GM10847 (cell line): ENCODE measurements around the gene HOXA2.

Experiments
- POLR2A ChIP-seq: IDR thresholded peaks from 2 replicates; pipeline ENCODE4 v1.6.1; 2011; ENCODE audit not compliant: insufficient read length; ENCODE audit errors: extremely low read depth

HOXA2 gene

DNA sequence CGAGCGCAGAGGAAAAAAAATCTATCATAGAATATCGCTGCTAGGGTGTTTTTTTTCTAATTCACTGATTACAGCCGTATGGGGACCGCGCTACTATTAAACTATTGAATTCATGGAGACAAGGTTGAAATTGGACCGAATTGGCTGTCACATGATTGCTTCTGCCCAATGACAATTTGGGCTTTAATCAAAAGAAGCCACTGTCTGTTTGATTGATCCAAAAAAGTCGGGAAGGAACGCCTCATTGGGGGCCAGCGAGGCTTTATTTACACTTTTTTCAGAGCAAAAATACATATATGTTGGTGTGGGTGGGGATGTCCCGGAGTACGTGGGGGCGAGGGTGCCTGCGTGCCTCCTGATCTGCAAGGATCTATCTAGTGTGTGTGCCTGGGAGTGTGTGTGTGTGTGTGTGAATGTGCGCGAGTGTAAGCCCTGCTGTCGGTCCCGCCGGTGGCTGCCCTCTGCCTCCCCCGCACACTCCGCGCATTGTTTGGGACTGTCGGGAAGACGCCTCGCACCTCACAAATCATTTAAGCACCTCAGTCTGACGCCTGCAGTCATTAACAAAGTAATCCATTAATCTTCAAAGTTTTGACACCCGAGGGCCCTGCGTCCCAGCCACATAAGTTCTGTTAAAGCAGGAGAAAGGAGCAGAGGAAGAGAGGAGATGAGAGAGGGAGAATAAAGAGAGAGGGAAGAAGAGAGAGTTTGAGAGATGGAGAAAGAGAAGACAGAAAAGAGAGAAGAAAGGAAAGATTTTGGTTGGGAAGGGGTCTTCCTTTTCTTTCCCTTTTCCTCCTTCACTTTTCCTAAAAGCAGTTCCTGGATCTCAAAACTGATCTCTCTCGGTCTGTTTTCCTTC lies at the start of gene HOXA2:
HOXA2 (minus strand) TSS at position 103 of the 862 bp plus-strand sequence. CDS start 183 bp downstream, outside the sequence.
- TF ChIP-seq POLR2A: no peak

DNA sequence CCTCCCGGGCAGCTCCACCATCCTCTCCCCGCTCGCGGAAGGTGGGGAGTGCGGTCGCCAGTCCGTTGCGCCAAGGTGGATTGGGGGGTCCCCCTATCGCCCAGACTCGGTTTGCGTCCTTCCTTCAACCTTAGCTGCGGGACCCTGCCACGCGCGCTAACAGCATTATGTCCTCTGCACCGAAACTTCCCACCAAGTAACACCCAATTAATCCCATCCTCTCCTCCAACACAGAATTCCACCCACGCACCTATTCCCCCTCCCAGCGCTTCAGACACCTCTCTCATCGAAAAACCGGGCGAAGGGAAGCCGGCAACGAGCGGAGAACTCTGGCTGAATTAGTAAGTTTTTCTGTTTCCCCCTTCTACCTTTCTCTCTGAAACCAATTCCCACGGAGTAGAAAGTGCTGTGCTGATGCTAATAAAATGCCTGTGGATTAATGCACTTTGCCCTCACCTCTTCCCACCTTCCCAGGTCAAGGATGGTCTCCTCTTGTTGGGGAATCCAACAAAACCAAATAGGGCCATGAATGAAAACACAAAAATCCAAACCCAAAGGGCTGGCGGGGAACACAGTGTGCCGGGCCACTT lies 49.0 kb upstream of the HOXA2 start:
- no peak for TF ChIP-seq POLR2A

DNA sequence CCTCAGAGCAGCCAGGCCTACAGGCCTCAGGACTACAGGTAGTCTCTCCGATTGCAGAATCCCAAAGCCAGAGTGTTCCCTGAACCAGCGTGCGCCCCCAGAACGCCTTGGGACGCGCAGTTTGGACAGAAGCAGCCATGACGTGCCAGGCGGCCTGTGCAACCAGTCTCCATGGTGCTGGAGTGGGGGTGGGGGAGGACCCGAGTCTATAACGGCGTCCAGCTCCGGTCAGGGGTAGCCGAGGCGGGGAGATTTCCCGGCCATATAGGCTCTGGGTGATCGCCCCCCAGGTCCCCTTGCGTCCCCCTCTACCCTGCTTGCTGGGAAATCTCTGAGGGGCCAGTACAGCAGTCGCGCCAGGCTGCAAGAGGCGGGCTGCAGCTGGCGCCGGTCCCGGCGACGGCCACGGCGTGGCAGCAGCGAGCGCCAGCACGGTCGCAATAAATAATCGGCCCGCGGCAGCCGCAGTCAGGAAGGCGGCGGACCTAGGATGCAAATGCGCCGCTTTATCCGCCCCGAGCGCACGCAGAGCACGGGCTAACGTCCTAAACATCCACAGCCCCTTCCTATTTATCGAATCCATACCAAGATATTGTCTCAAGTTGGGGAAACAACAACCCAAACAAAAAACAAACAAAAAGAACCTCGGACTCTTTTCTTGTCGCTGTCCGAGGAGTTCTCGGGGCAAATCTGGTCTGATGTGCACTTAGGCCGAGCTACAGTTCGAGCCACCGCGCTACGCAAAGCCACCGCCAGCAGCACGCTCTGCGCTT lies 48.3 kb upstream of the HOXA2 start:
- TF ChIP-seq POLR2A: no peak

DNA sequence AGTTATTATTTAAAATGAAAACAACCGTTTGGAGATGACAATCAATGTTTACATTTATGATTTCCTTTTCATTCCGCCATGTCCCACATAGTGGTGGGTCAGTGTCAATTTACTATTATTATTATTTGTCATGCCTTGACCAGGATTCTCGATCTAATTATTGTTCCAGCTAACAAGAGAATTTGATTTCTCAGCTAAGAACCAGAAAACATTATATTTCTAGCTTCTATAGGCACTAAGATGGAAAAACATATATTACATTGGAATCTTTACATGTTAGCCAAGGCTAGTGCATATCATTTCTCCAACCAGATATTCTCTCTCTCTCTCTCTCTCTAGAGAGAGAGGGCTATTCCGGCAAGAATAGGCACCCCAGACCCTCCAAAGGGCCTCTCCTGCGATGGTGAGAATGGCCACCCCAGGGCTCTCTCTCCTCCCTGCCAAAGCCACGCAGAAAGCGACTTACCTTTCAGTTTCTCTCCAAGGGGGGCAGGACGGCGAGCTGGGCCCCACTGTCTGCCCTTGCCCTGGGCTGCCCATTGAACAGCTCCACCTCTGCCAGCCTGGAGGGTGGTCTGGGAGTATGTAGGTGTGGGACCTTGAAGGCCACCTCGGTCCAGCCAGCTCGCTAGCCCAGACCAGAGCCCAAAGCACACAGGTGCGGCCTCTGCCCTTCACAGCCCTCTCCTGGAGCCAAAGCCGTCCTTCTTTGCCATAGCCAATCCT lies 47.5 kb upstream of the HOXA2 start:
- TF ChIP-seq POLR2A: no peak

DNA sequence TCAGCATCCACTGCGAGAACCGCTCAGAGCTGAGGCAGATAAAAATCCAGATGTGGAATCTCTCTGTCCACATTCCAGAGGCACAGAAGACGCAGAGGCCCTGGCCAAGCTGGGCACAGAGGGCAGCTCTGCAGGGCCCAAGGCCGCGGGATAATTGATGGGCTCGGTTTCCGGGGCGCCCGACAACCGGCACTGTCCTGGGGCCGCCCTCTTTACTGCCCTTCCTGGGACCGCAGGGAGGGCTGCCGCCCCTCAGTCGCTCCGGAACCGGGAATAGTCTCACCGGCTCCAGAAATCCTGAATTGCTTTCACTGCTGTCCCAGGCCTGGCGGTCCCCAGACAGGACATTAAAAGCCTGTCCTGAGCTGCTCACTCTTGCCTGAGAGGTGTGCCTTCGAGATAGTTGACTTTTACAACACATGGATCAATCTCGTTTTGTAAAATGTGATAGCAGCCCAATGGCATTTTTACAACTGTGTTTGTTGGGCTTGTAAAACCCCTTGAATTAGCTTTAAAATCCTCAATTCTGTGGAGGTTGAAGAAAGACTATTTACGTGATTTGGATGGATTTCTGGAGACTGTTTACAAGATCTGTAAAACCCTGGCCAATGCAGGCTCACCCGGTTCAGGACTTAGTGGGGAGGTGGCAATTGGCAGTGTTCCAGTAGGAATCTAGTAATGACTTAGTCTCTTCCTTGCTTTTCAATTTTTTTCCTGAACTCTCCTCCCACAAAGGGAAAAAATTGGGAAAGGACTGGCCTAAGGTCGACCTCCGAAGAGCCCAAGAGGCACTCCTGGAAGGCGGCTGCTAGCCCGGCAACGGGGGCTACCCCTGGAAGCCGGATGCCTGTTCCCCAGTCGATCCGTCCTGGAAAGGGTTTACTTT lies 46.5 kb upstream of the HOXA2 start:
- no peak for TF ChIP-seq POLR2A

DNA sequence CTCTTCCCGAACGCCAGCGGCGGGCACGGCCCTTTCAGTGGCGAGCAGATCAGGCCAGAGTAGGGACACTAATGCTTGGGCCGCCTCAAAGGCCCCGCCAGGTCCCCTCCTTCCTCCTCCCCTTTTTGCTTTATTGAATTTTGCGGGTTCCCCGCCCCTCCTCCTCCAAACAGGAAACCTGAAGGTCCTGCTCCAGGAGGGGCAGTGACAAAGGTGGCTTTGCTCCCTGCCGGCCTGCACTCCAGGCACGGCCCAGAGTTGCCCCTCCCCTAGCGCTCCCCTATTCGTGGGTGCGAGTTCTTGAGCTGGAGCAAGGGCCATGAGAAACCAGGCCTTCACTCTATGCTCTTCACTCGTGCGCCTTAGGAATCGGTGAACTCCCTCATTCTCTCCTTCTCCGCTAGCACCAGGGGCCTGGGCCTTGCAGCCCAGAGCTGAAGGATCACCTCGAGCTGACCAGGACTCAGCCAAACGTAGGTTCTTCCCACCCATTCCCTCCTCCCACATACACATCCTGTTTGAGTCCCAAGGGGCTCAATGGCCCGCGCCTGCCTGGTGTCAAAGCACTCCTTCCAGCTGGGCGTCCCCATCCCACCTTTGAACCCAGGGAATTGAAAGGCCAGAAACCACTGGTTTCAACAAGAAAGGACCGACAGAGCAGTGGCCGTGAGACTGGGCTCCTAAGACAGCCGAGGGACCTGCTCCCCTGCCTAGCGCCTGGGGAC lies 45.7 kb upstream of the HOXA2 start:
- no peak for TF ChIP-seq POLR2A

DNA sequence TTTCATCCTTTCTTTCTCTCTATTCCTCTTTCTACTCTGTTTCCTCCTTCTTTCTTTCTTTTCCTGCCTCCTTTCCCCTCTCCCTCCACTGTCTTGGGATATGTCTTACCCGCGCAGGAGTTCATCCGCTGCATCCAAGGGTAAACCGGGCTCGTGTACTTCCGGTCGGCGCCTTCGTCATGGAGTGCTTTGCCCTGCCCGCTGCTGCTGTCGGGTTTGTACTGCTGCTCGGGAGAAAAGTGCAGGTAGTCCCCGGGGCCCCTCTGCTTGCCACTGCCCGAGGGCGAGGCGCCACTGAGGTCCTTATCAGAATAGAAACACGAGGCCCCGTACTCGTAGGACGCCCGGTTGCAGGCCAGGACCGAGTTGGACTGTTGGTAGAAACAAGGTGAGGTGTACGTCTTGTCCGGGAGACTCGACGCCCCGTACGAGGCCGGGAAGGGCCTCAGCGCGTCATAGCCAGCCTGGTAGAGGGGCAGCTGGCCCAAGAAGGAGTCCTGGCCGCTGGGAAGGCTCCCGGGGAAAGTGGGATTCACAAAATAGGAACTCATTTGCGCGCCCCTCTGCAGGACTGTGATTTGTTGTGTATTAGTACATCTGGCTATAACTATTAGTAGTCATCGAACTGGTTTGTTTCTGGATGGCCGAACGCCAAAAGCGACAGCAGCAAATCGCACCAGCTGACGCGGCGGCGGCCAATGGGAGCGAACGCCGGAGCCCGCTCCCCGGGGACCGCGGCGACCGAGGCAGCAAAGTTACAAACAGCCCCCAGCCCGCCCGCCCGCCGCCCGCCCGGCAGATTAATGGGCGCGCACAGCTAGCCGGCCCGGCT lies 44.9 kb upstream of the HOXA2 start, which contains the start of gene HOXA6:
HOXA6 (minus strand) TSS at position 576 of the 832 bp plus-strand sequence; CDS start at position 551, 25 bp downstream.
- TF ChIP-seq POLR2A: no peak

DNA sequence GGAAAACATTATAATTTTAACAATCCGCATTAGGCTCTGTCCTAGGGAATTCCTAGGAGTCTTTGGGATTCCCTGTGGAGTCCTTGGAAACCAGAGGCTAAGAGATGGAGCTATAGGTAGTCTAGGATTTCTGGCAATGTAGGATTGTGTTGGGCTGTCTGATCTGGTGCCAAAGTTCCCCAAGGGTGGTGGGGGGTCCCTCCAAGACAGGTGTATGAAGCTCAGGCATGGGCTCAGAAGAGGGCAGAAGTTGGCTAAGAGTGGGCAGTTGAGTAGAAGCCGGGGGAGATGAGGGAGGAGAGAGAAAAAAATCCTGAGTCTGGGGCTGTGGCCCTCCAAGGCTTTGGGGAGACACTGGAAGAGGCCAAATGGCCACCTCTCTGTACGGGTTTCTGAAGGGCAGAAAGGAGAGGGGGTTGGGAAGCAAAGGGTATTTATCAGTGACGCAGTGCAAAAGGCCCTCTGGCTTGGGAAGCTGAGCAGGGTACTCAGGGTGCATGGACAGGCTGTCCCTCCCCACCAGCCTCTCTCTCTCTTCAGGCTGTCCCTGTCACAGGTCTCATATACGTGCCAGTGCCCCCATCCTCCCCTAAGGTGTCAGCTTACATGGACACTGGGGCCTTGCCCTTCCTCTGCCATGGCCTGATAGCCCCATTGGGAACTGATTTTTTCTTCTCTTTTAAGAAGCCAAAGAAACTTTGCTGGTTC lies 44.2 kb upstream of the HOXA2 start:
- TF ChIP-seq POLR2A: no peak

DNA sequence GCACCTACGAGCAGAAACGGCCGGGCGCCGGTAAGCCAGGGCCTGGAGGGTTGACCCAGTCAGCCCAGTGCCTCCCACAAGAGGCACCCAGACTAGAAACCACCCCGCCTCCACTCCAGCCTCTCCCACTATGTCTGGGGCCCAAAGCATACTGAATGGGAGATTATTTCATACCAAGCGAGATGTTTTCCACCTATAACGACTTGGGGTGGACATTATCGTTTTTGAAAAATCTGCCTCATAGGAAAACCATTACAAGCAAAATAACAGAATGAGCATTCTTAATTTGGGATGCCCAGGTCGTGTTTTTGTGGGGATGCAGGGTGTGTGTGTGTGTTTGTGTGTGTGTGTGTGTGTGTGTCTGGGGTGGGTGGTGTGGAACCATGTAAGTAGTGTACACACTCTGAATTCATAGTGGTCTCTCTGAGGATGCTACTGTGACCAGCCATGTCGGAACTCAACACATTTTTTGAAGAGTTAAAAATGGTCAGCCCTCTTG lies 43.5 kb upstream of the HOXA2 start:
- TF ChIP-seq POLR2A: no peak

DNA sequence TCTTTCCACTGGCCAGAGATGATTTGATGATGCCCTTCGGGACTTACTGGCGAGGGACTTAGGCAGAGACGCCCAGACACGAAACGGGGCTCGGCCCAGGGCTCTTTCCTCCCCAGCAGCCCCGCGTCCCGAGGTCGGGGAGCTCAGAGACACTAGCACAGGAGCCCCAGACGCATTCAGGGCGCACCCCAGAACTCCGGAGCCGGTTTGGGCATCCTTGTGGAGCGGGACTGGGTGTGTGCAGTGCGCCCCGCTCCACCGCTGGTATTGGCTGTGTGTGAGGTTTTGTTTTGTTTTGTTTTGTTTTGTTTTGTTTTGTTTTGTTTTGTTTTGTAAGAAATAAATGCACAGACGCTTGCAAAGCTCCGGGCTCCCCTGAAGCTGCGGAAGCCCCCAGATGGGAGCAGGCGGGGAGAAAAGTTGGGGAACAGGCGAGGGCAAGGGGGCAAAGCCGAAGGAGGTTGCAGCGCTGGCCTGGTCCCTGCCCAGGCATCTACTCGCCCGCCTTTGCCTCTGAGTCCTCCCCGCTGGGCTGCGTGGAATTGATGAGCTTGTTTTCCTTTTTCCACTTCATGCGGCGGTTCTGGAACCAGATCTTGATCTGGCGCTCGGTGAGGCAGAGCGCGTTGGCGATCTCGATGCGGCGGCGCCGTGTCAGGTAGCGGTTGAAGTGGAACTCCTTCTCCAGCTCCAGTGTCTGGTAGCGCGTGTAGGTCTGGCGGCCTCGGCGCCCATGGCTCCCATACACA lies 42.9 kb upstream of the HOXA2 start:
- no peak for TF ChIP-seq POLR2A

DNA sequence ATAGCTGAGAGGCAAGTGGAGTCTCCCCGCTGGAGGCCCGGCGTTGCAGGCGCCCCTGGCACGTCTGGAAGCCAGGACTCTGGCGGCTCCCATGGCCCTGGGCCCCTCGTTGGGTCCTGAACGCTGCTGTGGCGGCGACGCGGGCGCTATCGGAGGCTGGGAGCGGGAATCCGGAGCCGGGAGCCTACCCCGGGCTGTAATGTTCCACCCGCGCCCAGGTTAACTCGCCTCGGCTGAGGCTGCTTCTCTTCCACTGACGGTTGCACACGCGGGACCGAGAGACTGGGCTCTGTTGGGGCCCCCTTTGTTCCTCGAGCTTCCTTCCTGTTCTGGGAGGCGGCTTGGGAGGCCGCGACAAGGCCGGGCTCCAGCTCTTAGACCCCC lies 42.3 kb upstream of the HOXA2 start:
- TF ChIP-seq POLR2A: no peak
